GM12878 (cell line): ENCODE results near the gene MARK4. TPM values are rescaled to one million over a fixed set of nuclear protein-coding genes. Genes with fewer than 3 reads are reported as not detected.

Experiments used
- ATAC-seq: fragments of 200-7000 bp; cut with Tn5 transposase; 3 replicates; pipeline ENCODE4 v1.9.1; 2020; ENCODE audit warnings: mild to moderate bottlenecking, moderate library complexity
- BruUV-seq: library from RNA; stranded (reverse); fragments of 400-500 nt; replicated peaks from 2 replicates; lab custom pipeline; 2021; lab: Mats Ljungman, UMichigan
- CTCF ChIA-PET: fragments of 300-600 bp; sonication (Branson Sonifier 250); formaldehyde crosslinking; extraction: SDS; loops from one replicate; lab custom pipeline; 2021; ENCODE audit warnings: inconsistent platforms; lab: Yijun Ruan, JAX
- POLR2A ChIA-PET: fragments of 350-600 bp; formaldehyde crosslinking; extraction: SDS; loops from one replicate; lab custom pipeline; 2021; ENCODE audit warnings: inconsistent platforms; lab: Charles Lee
- RAD21 ChIA-PET: fragments of 300-600 bp; sonication (Branson Sonifier 250); formaldehyde crosslinking; loops from one replicate; lab custom pipeline; 2023; ENCODE audit warnings: antibody characterized with exemption; ENCODE audit not compliant: unreplicated experiment; lab: Charles Lee
- SMC1A ChIA-PET: fragments of 300-600 bp; sonication (Branson Sonifier 250); formaldehyde crosslinking; loops from one replicate; lab custom pipeline; 2023; ENCODE audit not compliant: unreplicated experiment, uncharacterized antibody; lab: Charles Lee
- DNase-seq: peaks from one replicate; pipeline ENCODE4 v3.0.0-alpha.2; 2011; ENCODE audit warnings: low read depth, low spot score
- FAIRE-seq: peaks from 3 replicates; lab custom pipeline; 2011; peaks lifted over from hg19 to GRCh38; lab: Jason Lieb, UNC
- H2AFZ ChIP-seq: 2 replicates; pipeline ENCODE4 v1.6.0; 2011; ENCODE audit warnings: low read depth, low read length, control low read depth; ENCODE audit not compliant: control insufficient read depth
- H3K27ac ChIP-seq: 2 replicates; pipeline ENCODE4 v1.5.1; 2011; ENCODE audit warnings: control low read depth; ENCODE audit not compliant: control insufficient read depth, insufficient read depth
- H3K27me3 ChIP-seq, 2 experiments: replicated peaks in 1 of 2; 2 replicates each; pipeline versions ENCODE4 v1.6.0 to v1.6.1; 2011; ENCODE audit warnings: low read length in 1 of 2; ENCODE audit not compliant: control insufficient read depth in 2 of 2, insufficient read depth in 2 of 2
- H3K36me3 ChIP-seq, 2 experiments: 2 replicates each; pipeline ENCODE4 v1.5.1; 2011; ENCODE audit warnings: low read length in 1 of 2; ENCODE audit not compliant: control insufficient read depth in 2 of 2, insufficient read depth in 2 of 2
- H3K4me1 ChIP-seq: 2 replicates; pipeline ENCODE4 v1.6.1; 2011; ENCODE audit warnings: mild to moderate bottlenecking, low read length, moderate library complexity, mixed read lengths; ENCODE audit not compliant: control insufficient read depth, insufficient read depth
- H3K4me2 ChIP-seq: 2 replicates; pipeline ENCODE4 v1.6.0; 2011; ENCODE audit warnings: control low read depth; ENCODE audit not compliant: control insufficient read depth, insufficient read depth
- H3K4me3 ChIP-seq: fragments of 200-600 bp; sonication (generic); 2 replicates; pipeline ENCODE4 v1.5.1; 2016
- H3K79me2 ChIP-seq: 2 replicates; pipeline ENCODE4 v1.6.0; 2011; ENCODE audit warnings: low read length; ENCODE audit not compliant: control insufficient read depth, insufficient read depth
- H3K9ac ChIP-seq: 2 replicates; pipeline ENCODE4 v1.8.0; 2011; ENCODE audit warnings: low read length, control low read depth, mixed read lengths; ENCODE audit not compliant: control insufficient read depth, insufficient read depth
- H3K9me3 ChIP-seq: replicated peaks from 3 replicates; pipeline ENCODE4 v1.5.1; 2011; ENCODE audit warnings: mild to moderate bottlenecking, low read length; ENCODE audit not compliant: control insufficient read depth, insufficient read depth
- H4K20me1 ChIP-seq: 2 replicates; pipeline ENCODE4 v1.6.0; 2011; ENCODE audit not compliant: control insufficient read depth, insufficient read depth
- BHLHE40 ChIP-seq, 2 experiments: fragments of 450-650 bp in 1 of 2; IDR thresholded peaks; 2 replicates each; pipeline ENCODE4 v1.6.1; 2011 to 2017; ENCODE audit warnings: low read depth in 2 of 2, borderline replicate concordance in 1 of 2, improper control_type of control experiment in 1 of 2, low read length in 1 of 2, mild to moderate bottlenecking in 1 of 2
- IRF5 ChIP-seq: fragments of 450-650 bp; IDR thresholded peaks from 2 replicates; pipeline ENCODE4 v1.6.1; 2017; ENCODE audit warnings: borderline replicate concordance
- KDM1A ChIP-seq: fragments of 200-600 bp; sonication (generic); IDR thresholded peaks from 2 replicates; pipeline ENCODE4 v1.6.1; 2016; ENCODE audit warnings: borderline replicate concordance
- MYC ChIP-seq: IDR thresholded peaks from 2 replicates; pipeline ENCODE4 v1.6.1; 2011; ENCODE audit warnings: mild to moderate bottlenecking, low read length, moderate library complexity, inconsistent platforms; ENCODE audit not compliant: insufficient read depth, insufficient replicate concordance, insufficient read length, severe bottlenecking
- POLR2A ChIP-seq: IDR thresholded peaks from 2 replicates; pipeline ENCODE4 v1.6.1; 2011; ENCODE audit warnings: low read depth, mild to moderate bottlenecking, low read length
- SMC3 ChIP-seq: IDR thresholded peaks from 2 replicates; pipeline ENCODE4 v1.6.1; 2011; ENCODE audit warnings: low read length, improper control_type of control experiment, borderline replicate concordance
- WGBS: methylation state at CpG from one replicate; pipeline ENCODE4 v1.1.6; 2016; ENCODE audit warnings: low lambda C conversion rate; ENCODE audit not compliant: insufficient replicate concordance, insufficient coverage; ENCODE audit errors: missing lambda C conversion rate; 5-methylcytosine and 5-hydroxymethylcytosine counted together
- in situ Hi-C: fragments of 300-500 bp; cut with MboI; formaldehyde crosslinking; loops from 9 replicates; pipeline ENCODE4 v1.14.3; 2018; ENCODE audit warnings: mixed read lengths
- intact Hi-C: fragments of 100-400 bp; cut with micrococcal nuclease; formaldehyde crosslinking; loops from one replicate; pipeline ENCODE4 v1.14.2; 2022; ENCODE audit not compliant: unreplicated experiment
- polyA plus RNA-seq, 11 experiments: library from polyadenylated mRNA; depleted of rRNA in 4 of 11; unstranded in 6 of 11; stranded (reverse) in 5 of 11; fragments of >200 nt; fragmentation: Nextera tagmentation in 4 of 11; fragmentation: Illumina TruSeq in 1 of 11; extraction: Ambion mirVana in 4 of 11; extraction: Trizol in 1 of 11; gene quantifications; 1 replicate in 1 of 11; 2 replicates in 10 of 11; pipeline versions ENCODE4 v1.2.1 to v1.2.3, GENCODE V29; 2011 to 2016; ENCODE audit warnings: inconsistent platforms in 2 of 11, missing spikeins in 2 of 11, low read depth in 1 of 11
- total RNA-seq, 4 experiments: library from RNA; depleted of rRNA in 3 of 4; stranded (reverse); fragments of >200 nt in 3 of 4; fragmentation: Illumina TruSeq in 1 of 4; extraction: Trizol in 1 of 4; gene quantifications; 2 replicates each; pipeline versions ENCODE4 v1.2.1 to v1.2.3, GENCODE V29; 2013 to 2021
- TF ChIP-seq, protein P1 (sequence below): fragments of 450-650 bp; conservative IDR thresholded peaks from 2 replicates; pipeline ENCODE4 v1.6.1; 2017; ENCODE audit warnings: mild to moderate bottlenecking, moderate library complexity

The MARK4 gene
- total and polyA plus RNA-seq, 10 of the 15 experiments (the other 5 are each of a cell fraction or from before 2014, with no cell fraction given), result 0.66 to 24.3 (median 5.1) TPM

DNA sequence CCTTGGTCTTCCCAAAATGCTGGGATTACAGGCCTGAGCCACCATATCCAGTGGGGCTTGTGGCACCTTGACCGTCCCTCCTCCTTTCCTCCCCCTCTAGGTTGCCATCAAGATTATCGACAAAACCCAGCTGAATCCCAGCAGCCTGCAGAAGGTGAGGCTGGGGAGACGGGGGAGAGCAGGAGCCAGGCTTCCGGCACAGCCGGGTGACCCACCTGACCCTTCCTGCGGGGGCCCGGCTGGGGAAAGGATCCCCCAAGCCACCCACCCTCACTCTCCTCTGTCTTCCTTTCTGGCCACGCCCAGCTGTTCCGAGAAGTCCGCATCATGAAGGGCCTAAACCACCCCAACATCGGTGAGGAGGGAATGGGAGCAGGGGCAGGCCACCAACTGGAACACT, 11.9 kb downstream of the MARK4 start (continued):
- TF ChIP-seq, protein P1, sequence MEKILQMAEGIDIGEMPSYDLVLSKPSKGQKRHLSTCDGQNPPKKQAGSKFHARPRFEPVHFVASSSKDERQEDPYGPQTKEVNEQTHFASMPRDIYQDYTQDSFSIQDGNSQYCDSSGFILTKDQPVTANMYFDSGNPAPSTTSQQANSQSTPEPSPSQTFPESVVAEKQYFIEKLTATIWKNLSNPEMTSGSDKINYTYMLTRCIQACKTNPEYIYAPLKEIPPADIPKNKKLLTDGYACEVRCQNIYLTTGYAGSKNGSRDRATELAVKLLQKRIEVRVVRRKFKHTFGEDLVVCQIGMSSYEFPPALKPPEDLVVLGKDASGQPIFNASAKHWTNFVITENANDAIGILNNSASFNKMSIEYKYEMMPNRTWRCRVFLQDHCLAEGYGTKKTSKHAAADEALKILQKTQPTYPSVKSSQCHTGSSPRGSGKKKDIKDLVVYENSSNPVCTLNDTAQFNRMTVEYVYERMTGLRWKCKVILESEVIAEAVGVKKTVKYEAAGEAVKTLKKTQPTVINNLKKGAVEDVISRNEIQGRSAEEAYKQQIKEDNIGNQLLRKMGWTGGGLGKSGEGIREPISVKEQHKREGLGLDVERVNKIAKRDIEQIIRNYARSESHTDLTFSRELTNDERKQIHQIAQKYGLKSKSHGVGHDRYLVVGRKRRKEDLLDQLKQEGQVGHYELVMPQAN, result no peak
- TF ChIP-seq MYC, result no peak
- no peak for TF ChIP-seq KDM1A
- TF ChIP-seq BHLHE40 (IDR thresholded peaks at IDR 0.05; ENCODE audit: borderline replicate concordance in 1 of 2, low read depth in 2 of 2, low read length in 1 of 2), result no peak

DNA sequence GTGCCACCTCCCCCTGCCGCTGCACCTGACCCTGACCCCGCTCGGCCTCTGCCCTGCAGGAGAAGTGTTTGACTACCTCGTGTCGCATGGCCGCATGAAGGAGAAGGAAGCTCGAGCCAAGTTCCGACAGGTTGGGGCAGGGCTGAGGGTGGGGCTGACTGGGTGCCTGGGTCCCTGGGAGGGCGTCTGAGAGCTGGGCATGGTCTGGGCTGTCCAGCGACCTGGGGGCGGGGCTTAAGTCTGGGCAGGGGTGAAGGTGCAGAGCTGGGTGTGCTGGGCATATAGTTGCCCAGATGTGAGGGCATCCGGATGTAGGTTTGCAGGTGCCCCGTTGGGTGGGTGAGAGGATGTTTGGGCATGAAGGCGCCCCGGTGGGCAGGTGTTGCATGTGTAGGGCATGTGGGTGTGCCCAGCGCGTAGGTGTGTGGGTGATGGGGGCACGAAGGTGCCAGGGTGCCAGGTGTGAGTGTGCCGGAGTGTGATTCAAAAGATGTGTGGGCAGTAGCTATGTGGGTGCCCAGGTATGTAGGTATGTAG, 13.8 kb downstream of the MARK4 start:
- TF ChIP-seq POLR2A (peak; percentile 38; the same call in 1 of the 2 replicates), IRF5 (no peak), SMC3 (no peak)
- intact Hi-C loops (no loop called here), in situ Hi-C loops (no loop called here)
- ChIA-PET POLR2A (no interaction called here), RAD21 (no interaction called here), CTCF (no interaction called here), SMC1A (no interaction called here)
- no peak for ATAC-seq
- Histone ChIP-seq H3K27me3 (no peaks in the 10 kb centered on the region), H3K4me3 (no peak overlapping the region), H4K20me1 (no peaks in the 10 kb centered on the region), H3K9me3 (no peaks in the 10 kb centered on the region), H3K79me2 (no peaks in the 10 kb centered on the region), H3K9ac (no peak overlapping the region), H3K36me3 (no peaks in the 10 kb centered on the region), H3K4me2 (no peak overlapping the region), H3K27ac (no peak overlapping the region), H3K4me1 (no peaks in the 10 kb centered on the region), H2AFZ (no peak overlapping the region)
- DNase-seq, result no peak
- WGBS, result 90% methylated on average over 17 of the region's 19 CpGs
- BruUV-seq, result no TSS peak
- FAIRE-seq, result no peak
